Measurements from ENCODE around the gene RTN4RL1. TPM values are rescaled to one million over a fixed set of nuclear protein-coding genes. Genes with fewer than 3 reads are reported as not detected.

The RTN4RL1 gene
- total and polyA plus RNA-seq, 2 of the 4 experiments (the other 2 are of a cell fraction) = under 0.01 to 0.03 TPM

DNA sequence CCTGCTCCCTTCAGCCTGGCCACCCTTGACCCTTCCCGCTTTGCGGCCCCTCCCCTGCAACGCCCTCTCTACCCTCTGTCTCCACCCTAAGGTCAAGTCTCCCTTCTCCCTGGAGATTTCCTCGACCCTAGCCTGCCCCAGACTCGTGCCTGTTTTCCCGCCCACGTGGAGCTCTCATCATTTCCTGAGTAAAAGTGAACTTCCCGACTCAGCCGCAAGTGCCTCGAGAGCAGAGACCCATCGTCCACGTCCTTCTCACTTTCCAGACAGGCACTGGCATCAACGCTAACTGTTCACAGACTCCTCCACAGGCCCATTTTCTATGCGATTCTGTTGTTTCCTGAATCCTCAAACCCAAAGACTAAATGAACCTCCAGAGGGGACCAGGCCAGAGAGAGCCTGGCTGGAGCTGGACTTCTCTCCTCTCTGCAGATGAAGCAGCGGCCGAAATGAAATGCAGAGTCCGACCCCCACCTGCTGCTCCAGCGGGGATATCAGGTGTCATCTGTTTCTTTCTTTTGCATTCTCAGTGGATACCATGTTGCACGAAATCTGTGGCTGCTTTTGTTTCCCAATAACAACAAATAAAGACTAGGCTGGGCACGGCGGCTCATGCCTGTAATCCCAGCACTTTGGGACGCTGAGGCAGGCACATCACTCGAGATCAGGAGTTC is 52.5 kb downstream of the RTN4RL1 start:
- Histone ChIP-seq H3K4me2 (ENCODE audit: low read depth, low read length) (no peak overlapping the region), H2BK5ac (ENCODE audit: low read depth, low read length, poor library complexity, severe bottlenecking) (no peak overlapping the region), H3K79me1 (ENCODE audit: low read depth in 1 of 2, low read length in 2 of 2) (no peaks in the 10 kb centered on the region), H2BK15ac (ENCODE audit: low read depth, low read length) (no peak overlapping the region), H3K56ac (ENCODE audit: extremely low read depth, insufficient read depth, low read length) (no peak overlapping the region), H2BK20ac (ENCODE audit: low read depth, low read length) (no peak overlapping the region), H4K91ac (ENCODE audit: insufficient read depth, low read depth, low read length) (no peak overlapping the region), H3K4me3 (ENCODE audit: insufficient read depth, low read depth, low read length) (no peak overlapping the region), H2AK5ac (ENCODE audit: low read depth, low read length) (no peak overlapping the region), H3K4ac (ENCODE audit: low read depth, low read length) (no peak overlapping the region), H4K8ac (ENCODE audit: low read depth in 2 of 2, low read length in 2 of 2) (no peak overlapping the region), H3K18ac (ENCODE audit: low read depth, low read length) (no peak overlapping the region), H3K14ac (replicated peaks; ENCODE audit: low read depth, low read length) (no peak overlapping the region), H3K9me3 (ENCODE audit: control insufficient read depth, insufficient read depth, low read length) (peaks cover 16% of the 10 kb centered on the region), H2AFZ (replicated peaks; ENCODE audit: low read length, poor library complexity) (peak overlapping the region; percentile 63), H3K9me1 (ENCODE audit: insufficient read depth, low read length) (no peaks in the 10 kb centered on the region), H3K36me3 (ENCODE audit: control insufficient read depth, insufficient read depth, low read length) (no peaks in the 10 kb centered on the region), H3K23ac (ENCODE audit: low read depth, low read length) (no peak overlapping the region), H3K4me1 (ENCODE audit: control insufficient read depth, insufficient read depth, low read length) (peaks cover 2% of the 10 kb centered on the region), H3K9ac (ENCODE audit: low read depth, low read length) (no peak overlapping the region), H3K27ac (ENCODE audit: insufficient read depth, low read length) (no peak overlapping the region), H4K5ac (ENCODE audit: low read depth, low read length) (no peak overlapping the region), H2BK120ac (ENCODE audit: low read depth, low read length) (no peak overlapping the region), H4K20me1 (ENCODE audit: insufficient read depth, low read length) (no peaks in the 10 kb centered on the region), H2AK9ac (replicated peaks; ENCODE audit: low read depth, low read length, poor library complexity) (no peak overlapping the region), H3K27me3 (ENCODE audit: control insufficient read depth, insufficient read depth, low read length) (peaks cover 67% of the 10 kb centered on the region)
- no TSS peak for BruUV-seq (replicated peaks)
- intact Hi-C loops (cut with micrococcal nuclease) (no loop called here), in situ Hi-C loops (cut with MboI; ENCODE audit: low sequenced_read_pairs) (no loop called here), dilution Hi-C loops (cut with HindIII; ENCODE audit: low sequenced_read_pairs, unreplicated experiment) (no loop called here)
- WGBS, 2 experiments (ENCODE audit: extremely low coverage in 2 of 2, insufficient read length in 1 of 2) = 39% methylated on average over 15 of the region's 23 CpGs; no CpG with 5 or more reads in 1 of the 2 experiments
- ChIA-PET CTCF (no interaction called here), POLR2A (ENCODE audit: unreplicated experiment) (no interaction called here)
- ATAC-seq (ENCODE audit: low read depth) (peak; percentile 21; the same call in 1 of the 2 replicates), DNase-seq (peak; percentile 12)
- TF ChIP-seq BHLHE40 (IDR thresholded peaks at IDR 0.05; ENCODE audit: low read depth, low read length) = peak; percentile 54; the same call in 1 of the 2 replicates
- TF ChIP-seq CHD1 (IDR thresholded peaks at IDR 0.05; ENCODE audit: low read depth, low read length) = no peak
